Glutamatergic neuron (in vitro differentiated cells): Measurements from ENCODE around the gene SLC2A6. TPM values are rescaled to one million over a fixed set of nuclear protein-coding genes. Genes with fewer than 3 reads are reported as not detected.
A peak's percentile ranks its signal among the peaks of the same experiment; 100 is the strongest.

Experiments
- DNase-seq: peaks from one replicate; pipeline ENCODE4 v3.0.0; 2022
- H3K27ac Mint-ChIP-seq: one replicate; pipeline ENCODE4 v1.8.0; 2020; ENCODE audit warnings: mild to moderate bottlenecking, mixed read lengths, inconsistent platforms; ENCODE audit not compliant: unreplicated experiment
- H3K27me3 Mint-ChIP-seq: one replicate; pipeline ENCODE4 v1.8.0; 2020; ENCODE audit warnings: mild to moderate bottlenecking, moderate library complexity, mixed read lengths, inconsistent platforms; ENCODE audit not compliant: unreplicated experiment
- H3K36me3 Mint-ChIP-seq: one replicate; pipeline ENCODE4 v1.8.0; 2020; ENCODE audit warnings: mild to moderate bottlenecking, mixed read lengths, inconsistent platforms; ENCODE audit not compliant: unreplicated experiment
- H3K4me1 Mint-ChIP-seq: one replicate; pipeline ENCODE4 v1.8.0; 2020; ENCODE audit warnings: mild to moderate bottlenecking, low read depth, mixed read lengths, inconsistent platforms; ENCODE audit not compliant: unreplicated experiment
- H3K4me3 Mint-ChIP-seq: one replicate; pipeline ENCODE4 v1.8.0; 2020; ENCODE audit warnings: mild to moderate bottlenecking, mixed read lengths, inconsistent platforms; ENCODE audit not compliant: unreplicated experiment
- H3K9me3 Mint-ChIP-seq: one replicate; pipeline ENCODE4 v1.8.0; 2020; ENCODE audit warnings: mild to moderate bottlenecking, moderate library complexity, mixed read lengths, inconsistent platforms; ENCODE audit not compliant: unreplicated experiment
- CTCF ChIP-seq: fragments of 200-600 bp; sonication (generic); IDR thresholded peaks from one replicate; pipeline ENCODE4 v1.5.0; 2021; ENCODE audit not compliant: partially characterized antibody, unreplicated experiment
- total RNA-seq: library from RNA; stranded (reverse); fragmentation: NEBNext Ultra II Directional; extraction: Animal tissue kit (Norgen Biotek cat#: 25700); gene quantifications from one replicate; pipeline ENCODE4 v1.2.1, GENCODE V29; 2021; ENCODE audit not compliant: unreplicated experiment

The SLC2A6 gene
- total RNA-seq, 1 donor from 2014 or later = 104 TPM

GRCh38 chr9:133477992-133478850, 678 bp downstream of the SLC2A6 start:
- H3K4me3 Mint-ChIP-seq = peak overlapping the region; percentile 91
- H3K9me3 Mint-ChIP-seq = peaks cover 7% of the 10 kb centered on the region
- DNase-seq = peak; percentile 79
- peak overlapping the region; percentile 82 for H3K27ac Mint-ChIP-seq
- H3K27me3 Mint-ChIP-seq = peaks cover 3% of the 10 kb centered on the region
- no peaks in the 10 kb centered on the region for H3K36me3 Mint-ChIP-seq
- H3K4me1 Mint-ChIP-seq = peaks cover 12% of the 10 kb centered on the region
- TF ChIP-seq CTCF = no peak

- no peaks in the 10 kb centered on the region for H3K27me3 Mint-ChIP-seq
- peak overlapping the region; percentile 91 for H3K4me3 Mint-ChIP-seq
- no peak for DNase-seq
- H3K36me3 Mint-ChIP-seq = no peaks in the 10 kb centered on the region
- H3K4me1 Mint-ChIP-seq = peaks cover 11% of the 10 kb centered on the region
- H3K27ac Mint-ChIP-seq = peak overlapping the region; percentile 73
- no peak for TF ChIP-seq CTCF
- H3K9me3 Mint-ChIP-seq = peaks cover 7% of the 10 kb centered on the region
Observed at GRCh38 chr9:133477461-133477860, 1.4 kb downstream of the SLC2A6 start.

DNA sequence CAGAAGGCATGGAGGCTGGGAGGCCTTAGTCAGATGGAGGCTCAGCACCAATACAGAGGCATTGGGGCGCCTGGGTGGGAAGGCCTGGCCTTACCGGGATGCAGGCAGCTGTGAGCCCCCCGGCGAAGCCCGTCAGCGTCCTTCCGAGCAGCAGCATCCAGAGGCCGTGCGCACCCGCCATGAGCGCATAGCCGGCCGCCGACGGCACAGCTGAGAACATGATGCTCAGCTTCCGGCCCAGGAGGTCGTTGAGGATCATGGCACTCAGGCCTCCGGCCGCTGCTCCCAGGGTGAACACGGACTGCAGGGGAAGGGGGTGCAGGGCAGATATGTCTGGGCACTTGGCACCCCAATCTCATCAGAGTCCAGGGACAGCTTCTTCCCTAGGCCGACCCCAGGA, 2.0 kb downstream of the SLC2A6 start:
- TF ChIP-seq CTCF = no peak
- Mint-ChIP-seq H3K36me3 (no peaks in the 10 kb centered on the region), H3K4me1 (peaks cover 7% of the 10 kb centered on the region), H3K27ac (no peak overlapping the region), H3K9me3 (peaks cover 7% of the 10 kb centered on the region), H3K27me3 (peaks cover under 1% of the 10 kb centered on the region), H3K4me3 (no peak overlapping the region)
- DNase-seq = peak; percentile 9

GRCh38 chr9:133476036-133476931, 2.6 kb downstream of the SLC2A6 start:
- Mint-ChIP-seq H3K27me3 (peaks cover 5% of the 10 kb centered on the region), H3K4me1 (peaks cover 7% of the 10 kb centered on the region), H3K27ac (no peak overlapping the region), H3K9me3 (peaks cover 7% of the 10 kb centered on the region), H3K4me3 (peak overlapping the region; percentile 64), H3K36me3 (no peaks in the 10 kb centered on the region)
- DNase-seq = no peak
- TF ChIP-seq CTCF = no peak
